H1 (cell line): Measurements from ENCODE around the gene DGAT2L6. TPM values are rescaled to one million over a fixed set of nuclear protein-coding genes. Genes with fewer than 3 reads are reported as not detected.

Experiments used
- BCL11A ChIP-seq, 2 experiments: IDR thresholded peaks; one replicate each; pipeline ENCODE4 v1.6.1; 2011; ENCODE audit warnings: low read depth in 2 of 2, low read length in 2 of 2, mild to moderate bottlenecking in 2 of 2
- CREB1 ChIP-seq: IDR thresholded peaks from 2 replicates; pipeline ENCODE4 v1.6.1; 2012; ENCODE audit warnings: inconsistent platforms
- E2F6 ChIP-seq: IDR thresholded peaks from 2 replicates; pipeline ENCODE4 v1.6.1; 2012; ENCODE audit warnings: inconsistent platforms
- KDM4A ChIP-seq: IDR thresholded peaks from one replicate; pipeline ENCODE4 v1.7.1; 2012; ENCODE audit warnings: low read depth, mild to moderate bottlenecking, moderate library complexity, low read length, inconsistent platforms; ENCODE audit not compliant: severe bottlenecking
- PHF8 ChIP-seq: fragments of 200-600 bp; sonication (generic); conservative IDR thresholded peaks from 2 replicates; pipeline ENCODE4 v1.7.1; 2012; ENCODE audit warnings: low read depth, mild to moderate bottlenecking, inconsistent platforms, low read length, moderate library complexity
- POLR2A ChIP-seq, 2 experiments: IDR thresholded peaks; 1 replicate in 1 of 2; 2 replicates in 1 of 2; pipeline ENCODE4 v1.6.1; 2011; ENCODE audit warnings: low read depth in 2 of 2, low read length in 2 of 2, mild to moderate bottlenecking in 2 of 2; ENCODE audit errors: control extremely low read depth in 1 of 2
- RAD21 ChIP-seq, 2 experiments: IDR thresholded peaks in 1 of 2; conservative IDR thresholded peaks in 1 of 2; 2 replicates each; pipeline ENCODE4 v1.6.1; 2011; ENCODE audit warnings: low read depth in 2 of 2, low read length in 2 of 2, improper control_type of control experiment in 1 of 2, inconsistent platforms in 1 of 2, mild to moderate bottlenecking in 1 of 2, moderate library complexity in 1 of 2
- RFX5 ChIP-seq: IDR thresholded peaks from 2 replicates; pipeline ENCODE4 v1.6.1; 2011; ENCODE audit warnings: low read depth, low read length, improper control_type of control experiment, borderline replicate concordance
- RNF2 ChIP-seq: fragments of 200-900, 300-1000 bp; sonication (generic); IDR thresholded peaks from 2 replicates; pipeline ENCODE4 v1.7.1; 2016; ENCODE audit warnings: borderline replicate concordance, low read depth, mild to moderate bottlenecking, antibody characterized with exemption, low read length; ENCODE audit not compliant: poor library complexity, severe bottlenecking; ENCODE audit errors: missing control alignments
- SIN3A ChIP-seq, 2 experiments: IDR thresholded peaks in 1 of 2; conservative IDR thresholded peaks in 1 of 2; 2 replicates each; pipeline ENCODE4 v1.6.1; 2011 to 2012; ENCODE audit warnings: low read length in 2 of 2, improper control_type of control experiment in 1 of 2, low read depth in 1 of 2, mild to moderate bottlenecking in 1 of 2
- SP4 ChIP-seq: IDR thresholded peaks from 2 replicates; pipeline ENCODE4 v1.6.1; 2012; ENCODE audit warnings: low read length, inconsistent platforms
- TBP ChIP-seq: IDR thresholded peaks from 2 replicates; pipeline ENCODE4 v1.6.1; 2011; ENCODE audit warnings: low read depth, low read length, improper control_type of control experiment
- YY1 ChIP-seq: IDR thresholded peaks from 2 replicates; pipeline ENCODE4 v1.6.1; 2011; ENCODE audit warnings: low read depth, mild to moderate bottlenecking, low read length
- polyA plus RNA-seq, 7 experiments: library from polyadenylated mRNA; depleted of rRNA in 3 of 7; stranded (reverse) in 5 of 7; unstranded in 2 of 7; fragments of >200 nt in 5 of 7; fragments of 200-250 nt in 2 of 7; gene quantifications; 1 replicate in 5 of 7; 2 replicates in 1 of 7; 4 replicates in 1 of 7; pipeline versions ENCODE4 v1.2.1 to v1.2.3, GENCODE V29; 2011 to 2013; ENCODE audit warnings: missing spikeins in 2 of 7, mixed read lengths in 2 of 7
- total RNA-seq: library from RNA; stranded (reverse); fragmentation: NEBNext Ultra II Directional; extraction: Animal tissue kit (Norgen Biotek cat#: 25700); gene quantifications from 2 replicates; pipeline ENCODE4 v1.2.1, GENCODE V29; 2021
- TF ChIP-seq, protein P1 (sequence below): IDR thresholded peaks from 2 replicates; pipeline ENCODE4 v1.6.1; 2012; ENCODE audit warnings: inconsistent platforms

Gene DGAT2L6
- total and polyA plus RNA-seq, 2 of the 8 experiments (the other 6 are each of a cell fraction or from before 2014, with no cell fraction given) = not detected

DNA sequence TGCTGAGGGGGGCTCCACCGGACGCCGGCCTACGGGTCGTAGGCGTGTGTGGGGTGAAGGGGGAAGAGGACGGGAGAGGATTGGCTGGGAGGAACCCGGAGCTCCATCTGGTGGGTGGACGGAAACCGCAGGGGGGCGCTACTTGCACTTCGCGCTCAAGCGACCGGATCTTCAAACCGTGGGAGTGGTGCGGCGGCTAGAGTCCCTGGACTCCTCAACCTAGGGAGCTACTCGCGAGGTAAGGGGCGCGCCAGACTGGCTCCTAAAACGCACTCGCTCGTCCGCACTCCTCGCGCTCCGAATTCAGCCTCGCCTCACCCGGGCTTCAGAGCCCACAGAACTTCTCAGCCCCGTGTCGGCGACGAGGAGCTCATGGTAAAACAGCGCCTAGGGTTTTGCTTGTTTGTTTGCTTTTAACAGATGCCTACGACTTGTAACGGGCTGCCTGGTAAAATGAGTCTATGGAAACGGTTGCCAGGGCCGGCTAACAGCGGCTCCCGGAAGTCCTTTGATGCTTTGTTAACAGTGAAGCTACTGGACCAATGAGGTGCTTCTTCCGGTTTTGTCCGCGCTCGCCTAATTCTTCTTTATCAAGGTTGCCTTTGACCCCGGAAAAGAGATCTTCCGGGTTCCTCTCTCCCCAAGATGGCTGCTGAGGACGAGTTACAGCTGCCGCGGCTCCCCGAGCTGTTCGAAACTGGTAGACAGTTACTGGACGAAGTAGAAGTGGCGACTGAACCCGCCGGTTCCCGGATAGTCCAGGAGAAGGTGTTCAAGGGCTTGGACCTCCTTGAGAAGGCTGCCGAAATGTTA lies 43.8 kb upstream of the DGAT2L6 start, which contains the start of gene IGBP1 (continued):
- TF ChIP-seq PHF8 = peak; percentile 43; the same call in 1 of the 2 replicates
- TF ChIP-seq RAD21 (IDR thresholded peaks at IDR 0.05 in 1 of 2, conservative IDR thresholded peaks at IDR 0.05 in 1 of 2; ENCODE audit: low read depth in 2 of 2, low read length in 2 of 2) = peak in 1 of 2 experiments; percentile 19; a peak in 1 of 4 replicates
- TF ChIP-seq SP4 = no peak
- peak; percentile 97 for TF ChIP-seq YY1
- TF ChIP-seq SIN3A (conservative IDR thresholded peaks at IDR 0.05 in 1 of 2, IDR thresholded peaks at IDR 0.05 in 1 of 2; ENCODE audit: low read depth in 1 of 2, low read length in 2 of 2) = peak; percentile 8 to 61; a peak in 1 of 4 replicates
- TF ChIP-seq KDM4A = peak; percentile 38
- peak in 1 of 2 experiments; percentile 55; a peak in 1 of 3 replicates for TF ChIP-seq POLR2A (IDR thresholded peaks at IDR 0.05; ENCODE audit: control extremely low read depth in 1 of 2, low read depth in 2 of 2, low read length in 2 of 2)
- no peak for TF ChIP-seq BCL11A (IDR thresholded peaks at IDR 0.05; ENCODE audit: low read depth in 2 of 2, low read length in 2 of 2)
- TF ChIP-seq, protein P1, sequence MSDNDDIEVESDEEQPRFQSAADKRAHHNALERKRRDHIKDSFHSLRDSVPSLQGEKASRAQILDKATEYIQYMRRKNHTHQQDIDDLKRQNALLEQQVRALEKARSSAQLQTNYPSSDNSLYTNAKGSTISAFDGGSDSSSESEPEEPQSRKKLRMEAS = no peak
- TF ChIP-seq CREB1 = peak; percentile 35; the same call in 1 of the 2 replicates
- TF ChIP-seq E2F6 = peak; percentile 45; the same call in 1 of the 2 replicates
- TF ChIP-seq TBP = peak; percentile 29
- no peak for TF ChIP-seq RFX5
- TF ChIP-seq RNF2 = no peak
